Lung (tissue), 12 donors: ENCODE data around the gene SYTL3. TPM values are rescaled to one million over a fixed set of nuclear protein-coding genes. Genes with fewer than 3 reads are reported as not detected.

Source experiments
- ATAC-seq: fragments of 200-7000 bp; cut with Tn5 transposase; one replicate; pipeline ENCODE4 v1.9.1; 2020; ENCODE audit warnings: moderate number of reproducible peaks; ENCODE audit not compliant: insufficient read depth, low FRiP score
- DNase-seq, 3 donors: peaks; one replicate each; pipeline ENCODE4 v3.0.0-alpha.2; 2013 to 2017
- H3K27ac ChIP-seq, 2 donors: one replicate each; pipeline ENCODE4 v1.5.1; 2013; ENCODE audit warnings: mild to moderate bottlenecking in 2 of 2, moderate library complexity in 2 of 2, control low read depth in 1 of 2, inconsistent platforms in 1 of 2, low read depth in 1 of 2, low read length in 1 of 2
- H3K27me3 ChIP-seq, 3 donors: one replicate each; pipeline ENCODE4 v1.5.1; 2013; ENCODE audit warnings: low read length in 2 of 3; ENCODE audit not compliant: control insufficient read depth in 3 of 3, insufficient read depth in 3 of 3
- H3K36me3 ChIP-seq, 4 donors: one replicate each; pipeline ENCODE4 v1.5.1; 2013; ENCODE audit warnings: low read length in 4 of 4, mild to moderate bottlenecking in 1 of 4, moderate library complexity in 1 of 4; ENCODE audit not compliant: control insufficient read depth in 4 of 4, insufficient read depth in 4 of 4
- H3K4me1 ChIP-seq, 5 donors: one replicate each; pipeline ENCODE4 v1.5.1; 2013; ENCODE audit warnings: low read length in 5 of 5, mild to moderate bottlenecking in 2 of 5, moderate library complexity in 1 of 5; ENCODE audit not compliant: control insufficient read depth in 5 of 5, insufficient read depth in 5 of 5
- H3K4me3 ChIP-seq: one replicate; pipeline ENCODE4 v1.5.1; 2013; ENCODE audit warnings: mild to moderate bottlenecking, control low read depth, moderate library complexity
- H3K9ac ChIP-seq, 2 donors: one replicate each; pipeline ENCODE4 v1.5.1; 2013; ENCODE audit warnings: low read length in 2 of 2, control low read depth in 1 of 2; ENCODE audit not compliant: insufficient read depth in 1 of 2
- H3K9me3 ChIP-seq, 4 donors: one replicate each; pipeline ENCODE4 v1.5.1; 2013; ENCODE audit warnings: low read length in 3 of 4, mild to moderate bottlenecking in 1 of 4, moderate library complexity in 1 of 4; ENCODE audit not compliant: control insufficient read depth in 4 of 4, insufficient read depth in 3 of 4
- CTCF ChIP-seq: IDR thresholded peaks from 2 replicates; pipeline ENCODE4 v1.5.1; 2012; ENCODE audit warnings: mild to moderate bottlenecking; ENCODE audit errors: control extremely low read depth, extremely low read depth
- WGBS, 2 donors: extraction: QIAGEN DNeasy Blood & Tissue Kit; methylation state at CpG; one replicate each; pipeline ENCODE4 v1.1.7; 2013; 5-methylcytosine and 5-hydroxymethylcytosine counted together
- polyA plus RNA-seq, 2 donors: library from polyadenylated mRNA; stranded (reverse); fragments of 200-250 nt; gene quantifications; one replicate each; pipeline ENCODE4 v1.2.1, GENCODE V29; 2013
- total RNA-seq, 2 donors: library from RNA; depleted of rRNA in 1 of 2; stranded (reverse); fragments of >200 nt in 1 of 2; gene quantifications; one replicate each; pipeline ENCODE4 v1.2.1, GENCODE V29; 2014 to 2021
- donor health status: control.
- donor health status: control.
- donor health status: Bipolar disorder and iron deficiency.
- donor health status: healthy.
- donor health status: DM: yes; HTN: yes; CAD: no.

Gene SYTL3
- total and polyA plus RNA-seq, 4 donors = 6.5 to 20.0 (median 15.6) TPM

- Histone ChIP-seq H3K27ac (no peak overlapping the region), H3K4me3 (no peak overlapping the region), H3K36me3 (peaks cover 50 to 69% (median 58%) of the 10 kb centered on the region in 4 donors), H3K9ac (no peak overlapping the region), H3K9me3 (no peaks in the 10 kb centered on the region), H3K4me1 (peaks cover 0 to 2% (median 0%) of the 10 kb centered on the region in 5 donors), H3K27me3 (no peaks in the 10 kb centered on the region)
- no peak for TF ChIP-seq CTCF
- WGBS, 2 donors = 87 to 91% methylated on average over 21 of the region's 21 CpGs
- no peak for ATAC-seq
- DNase-seq = no peak
Observed at GRCh38 chr6:158773581-158774449, 124.0 kb downstream of the SYTL3 start.

- H3K36me3 ChIP-seq = peaks cover 44 to 58% (median 52%) of the 10 kb centered on the region in 4 donors
- TF ChIP-seq CTCF = no peak
- H3K27ac ChIP-seq = no peak overlapping the region
- WGBS, 2 donors = 88 to 93% methylated on average over 17 of the region's 17 CpGs
- H3K27me3 ChIP-seq = no peaks in the 10 kb centered on the region
- DNase-seq = peak in 1 of 3 donors; percentile 28
- ATAC-seq = no peak
- H3K4me3 ChIP-seq = no peak overlapping the region
- peaks cover 0 to 2% (median 0%) of the 10 kb centered on the region in 5 donors for H3K4me1 ChIP-seq
- H3K9ac ChIP-seq = no peak overlapping the region
- H3K9me3 ChIP-seq = no peaks in the 10 kb centered on the region
Observed at GRCh38 chr6:158774717-158775449, 125.0 kb downstream of the SYTL3 start.

GRCh38 chr6:158775832-158776231, 126.0 kb downstream of the SYTL3 start:
- Histone ChIP-seq H3K4me1 (peaks cover 0 to 3% (median 0%) of the 10 kb centered on the region in 5 donors), H3K9ac (no peak overlapping the region), H3K9me3 (no peaks in the 10 kb centered on the region), H3K27ac (no peak overlapping the region), H3K4me3 (no peak overlapping the region), H3K27me3 (no peaks in the 10 kb centered on the region), H3K36me3 (peaks cover 39 to 50% (median 48%) of the 10 kb centered on the region in 4 donors)
- WGBS, 2 donors = 94 to 99% methylated on average over 5 of the region's 5 CpGs
- no peak for DNase-seq
- no peak for TF ChIP-seq CTCF
- ATAC-seq = no peak
